HG03060 (cell line): Measurements from ENCODE around the gene COX7A1.
"Not testable (repeated sequence)": the region's sequence is repeated elsewhere in the genome, so short reads cannot be mapped to it uniquely, and the experiment has no call there.

Source experiments
- ATAC-seq: cut with Tn5 transposase; IDR thresholded peaks from one replicate; pipeline ENCODE4 v1.9.1; 2021; ENCODE audit warnings: low read depth, moderate number of reproducible peaks; ENCODE audit not compliant: unreplicated experiment

COX7A1 gene

DNA sequence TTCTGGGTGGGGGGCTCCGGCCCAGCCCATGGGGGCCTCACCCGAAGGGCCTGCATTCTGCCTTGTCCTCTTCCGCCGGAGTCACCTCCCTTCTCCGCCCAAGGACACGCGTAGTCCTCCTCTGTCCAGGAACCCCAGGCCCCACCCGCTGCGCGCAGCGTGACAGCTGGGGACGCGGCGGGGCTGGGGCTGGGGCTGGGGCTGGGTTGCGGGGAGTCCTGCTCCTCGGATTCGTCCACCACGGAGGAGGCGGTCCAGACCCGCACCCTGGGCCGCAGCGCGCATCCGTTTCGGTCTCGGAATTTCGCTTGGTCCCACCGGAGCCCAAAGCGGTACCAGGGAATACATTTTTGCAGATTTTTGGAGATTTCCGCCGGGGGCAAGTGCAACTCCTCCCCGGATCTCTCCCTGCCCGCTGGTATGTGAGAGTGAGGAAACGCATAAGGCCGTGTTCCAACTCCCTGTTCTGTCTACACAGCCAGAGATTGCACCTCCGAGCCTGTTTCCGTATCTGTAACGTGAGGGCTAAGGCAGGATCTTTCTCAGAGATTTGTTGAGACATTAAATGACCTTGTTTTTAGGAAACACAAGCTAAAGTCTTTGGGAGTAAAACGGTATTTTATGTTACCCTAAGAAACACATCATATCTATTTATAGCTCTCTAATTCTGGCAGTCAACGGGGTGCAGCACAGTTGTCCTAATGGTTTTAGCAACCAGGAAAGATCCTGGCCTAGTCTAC, at the start of gene COX7A1:
COX7A1 (minus strand) TSS at position 96 of the 740 bp plus-strand sequence; CDS start at position 56, 40 bp downstream.
- ATAC-seq, result no peak

DNA sequence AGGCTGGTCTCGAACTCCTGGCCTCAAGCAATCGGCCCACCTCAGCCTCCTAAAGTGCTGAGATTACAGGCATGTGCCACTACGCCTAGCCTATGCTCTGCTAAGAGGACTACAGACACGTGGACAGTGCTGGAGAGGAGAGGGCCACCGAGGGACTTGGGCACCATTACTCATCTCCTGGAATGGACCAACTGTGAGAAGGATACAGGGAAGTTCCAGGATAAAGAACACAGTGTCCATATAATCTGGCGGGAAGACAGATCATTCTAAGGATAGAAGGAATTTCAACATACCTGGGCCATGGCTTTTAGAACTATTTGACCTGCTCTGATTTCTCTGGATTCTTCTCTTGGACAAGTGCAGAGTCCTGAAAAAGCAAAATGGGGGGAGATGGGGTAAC, 49.4 kb upstream of the COX7A1 start:
- no peak for ATAC-seq

DNA sequence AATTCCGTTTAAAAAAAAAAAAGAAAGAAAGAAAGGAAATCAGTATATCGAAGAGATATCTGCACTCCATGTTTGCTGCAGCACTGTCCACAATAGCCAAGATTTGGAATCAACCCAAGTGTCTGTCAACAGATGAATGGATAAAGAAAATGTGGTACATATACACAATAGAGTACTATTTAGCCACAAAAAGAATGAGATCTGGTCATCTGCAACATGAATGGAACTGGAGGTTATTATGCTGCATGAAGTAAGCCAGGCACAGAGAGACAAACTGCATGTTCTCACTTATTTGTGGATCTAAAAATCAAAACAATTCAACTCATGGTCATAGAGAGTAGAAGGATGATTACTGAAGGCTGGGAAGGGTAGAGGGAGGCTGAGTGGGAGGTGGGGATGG, 45.9 kb upstream of the COX7A1 start:
- no peak for ATAC-seq

DNA sequence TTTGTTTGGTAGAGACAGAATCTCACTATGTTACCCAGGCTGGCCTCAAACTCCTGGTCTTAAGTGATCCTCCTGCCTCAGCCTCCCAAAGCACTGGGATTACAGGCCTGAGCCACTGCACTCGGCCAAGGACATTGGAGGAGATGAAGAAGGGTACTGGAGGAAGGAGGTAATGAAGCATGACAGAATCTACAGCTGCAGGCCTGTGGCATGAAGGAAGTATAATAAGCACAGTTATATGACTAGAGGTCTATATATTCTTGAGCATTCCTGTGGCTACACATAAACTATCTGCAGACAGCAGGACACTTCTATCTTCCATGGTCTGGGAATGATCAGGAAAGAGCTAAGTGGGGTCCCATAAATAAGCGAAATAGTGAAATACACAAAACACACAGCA, 44.0 kb upstream of the COX7A1 start:
- no peak for ATAC-seq

DNA sequence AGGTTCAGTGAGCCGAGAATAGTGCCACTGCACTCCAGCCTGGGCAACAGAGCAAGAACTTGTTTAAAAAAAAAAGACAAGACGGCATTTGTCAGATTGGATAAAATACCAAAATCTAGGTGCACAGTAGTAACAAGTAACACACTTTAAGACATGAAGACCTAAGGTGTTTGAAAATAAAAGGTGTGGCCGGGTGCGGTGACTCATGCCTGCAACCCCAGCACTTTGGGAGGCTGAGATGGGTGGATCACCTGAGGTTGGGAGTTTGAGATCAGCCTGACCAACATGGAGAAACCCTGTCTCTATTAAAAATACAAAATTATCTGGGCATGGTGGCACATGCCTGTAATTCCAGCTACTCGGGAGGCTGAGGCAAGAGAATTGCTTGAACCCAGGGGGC, 34.5 kb upstream of the COX7A1 start:
- ATAC-seq, result not testable (repeated sequence)

DNA sequence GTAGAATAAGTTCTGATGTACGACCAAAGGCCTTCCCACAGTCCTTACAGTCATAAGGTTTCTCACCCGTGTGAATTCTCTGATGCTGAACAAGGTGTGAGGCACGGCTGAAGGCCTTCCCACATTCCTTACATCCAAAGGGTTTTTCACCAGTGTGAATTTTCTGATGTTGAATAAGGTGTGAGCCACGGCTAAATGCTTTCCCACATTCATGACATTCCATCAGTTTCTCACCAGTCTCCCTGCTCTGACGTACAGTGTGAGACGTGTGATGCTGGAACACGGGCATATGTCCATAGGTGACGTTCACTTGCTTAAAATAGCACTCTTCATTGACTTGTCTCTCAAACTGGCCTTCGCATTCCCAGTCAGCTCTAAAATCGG, 31.0 kb upstream of the COX7A1 start:
- ATAC-seq, result no peak

DNA sequence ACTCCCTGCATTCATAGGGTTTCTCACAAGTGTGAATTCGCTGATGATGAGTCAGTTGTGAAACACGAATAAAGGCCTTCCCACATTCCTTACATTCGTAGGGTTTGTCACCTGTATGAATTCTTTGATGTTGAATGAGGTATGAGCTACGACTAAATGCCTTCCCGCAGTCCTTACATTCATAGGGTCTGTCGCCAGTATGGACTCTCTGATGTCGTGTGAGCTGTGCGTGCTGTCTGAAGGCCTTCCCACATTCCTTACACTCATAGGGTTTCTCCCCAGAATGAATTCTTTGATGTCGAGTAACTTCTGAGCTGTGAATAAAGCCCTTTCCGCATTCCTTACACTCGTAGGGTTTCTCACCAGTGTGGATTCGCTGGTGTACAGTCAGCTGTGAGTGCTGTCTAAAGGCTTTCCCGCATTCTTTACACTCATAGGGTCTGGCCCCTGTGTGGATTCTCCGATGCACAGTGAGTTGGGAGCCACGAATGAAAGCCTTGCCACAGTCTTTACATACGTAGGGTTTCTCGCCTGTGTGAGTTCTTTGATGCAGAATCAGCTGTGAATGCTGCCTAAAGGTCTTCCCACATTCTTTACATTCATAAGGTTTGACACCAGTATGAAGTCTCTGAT, 30.5 kb upstream of the COX7A1 start:
- no peak for ATAC-seq

DNA sequence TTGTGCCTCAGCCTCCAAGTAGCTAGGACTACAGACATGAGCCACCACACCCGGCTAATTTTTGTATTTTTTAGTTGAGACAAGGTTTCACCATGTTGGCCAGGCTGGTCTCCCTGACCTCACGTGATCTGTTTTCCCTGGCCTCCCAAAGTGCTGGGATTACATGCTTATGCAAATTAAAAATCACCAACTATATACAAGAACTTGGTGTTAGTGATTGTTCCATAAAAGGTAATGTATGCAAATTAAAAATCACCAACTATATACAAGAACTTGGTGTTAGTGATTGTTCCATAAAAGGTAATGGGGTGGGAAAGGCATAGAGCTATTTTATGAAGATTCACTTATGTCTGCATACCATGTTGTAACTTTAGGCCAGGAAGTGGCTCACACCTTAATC, 26.8 kb upstream of the COX7A1 start:
- not testable (repeated sequence) for ATAC-seq

DNA sequence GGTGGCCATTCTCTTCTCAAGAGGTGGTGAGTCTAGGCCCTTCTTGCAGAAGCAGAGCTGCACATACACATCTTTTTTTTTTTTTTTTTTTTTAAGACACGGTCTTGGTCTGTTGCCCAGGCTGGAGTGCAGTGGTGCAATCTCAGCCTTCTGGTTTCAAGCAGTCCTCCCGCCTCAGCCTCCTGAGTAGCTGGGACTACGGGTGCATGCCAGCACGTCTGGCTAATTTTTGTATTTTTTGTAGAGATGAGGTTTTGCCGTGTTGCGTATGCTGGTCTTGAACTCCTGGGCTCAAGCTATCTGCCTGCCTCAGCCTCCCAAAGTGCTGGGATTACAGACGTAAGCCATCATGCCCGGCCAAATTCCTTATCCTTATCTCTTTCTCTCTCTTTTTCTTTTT, 21.6 kb upstream of the COX7A1 start:
- ATAC-seq, result not testable (repeated sequence)

DNA sequence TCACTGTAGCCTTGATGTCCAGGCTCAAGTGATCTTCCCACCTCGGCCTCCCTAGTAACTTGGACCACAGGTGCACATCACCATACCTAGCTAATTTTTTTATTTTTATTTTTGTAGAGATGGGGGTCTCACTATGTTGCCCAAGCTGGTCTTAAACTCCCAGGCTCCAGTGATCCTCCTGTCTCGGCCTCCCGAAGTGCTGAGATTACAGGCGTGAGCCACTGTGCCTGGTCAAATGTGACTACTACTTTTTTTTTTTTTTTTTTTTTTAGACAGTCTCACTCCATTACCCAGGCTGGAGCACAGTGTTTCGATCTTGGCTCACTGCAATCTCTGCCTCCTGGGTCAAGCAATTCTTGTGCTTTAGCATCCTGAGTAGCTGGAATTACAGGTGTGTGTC, 20.6 kb upstream of the COX7A1 start:
- no peak for ATAC-seq

DNA sequence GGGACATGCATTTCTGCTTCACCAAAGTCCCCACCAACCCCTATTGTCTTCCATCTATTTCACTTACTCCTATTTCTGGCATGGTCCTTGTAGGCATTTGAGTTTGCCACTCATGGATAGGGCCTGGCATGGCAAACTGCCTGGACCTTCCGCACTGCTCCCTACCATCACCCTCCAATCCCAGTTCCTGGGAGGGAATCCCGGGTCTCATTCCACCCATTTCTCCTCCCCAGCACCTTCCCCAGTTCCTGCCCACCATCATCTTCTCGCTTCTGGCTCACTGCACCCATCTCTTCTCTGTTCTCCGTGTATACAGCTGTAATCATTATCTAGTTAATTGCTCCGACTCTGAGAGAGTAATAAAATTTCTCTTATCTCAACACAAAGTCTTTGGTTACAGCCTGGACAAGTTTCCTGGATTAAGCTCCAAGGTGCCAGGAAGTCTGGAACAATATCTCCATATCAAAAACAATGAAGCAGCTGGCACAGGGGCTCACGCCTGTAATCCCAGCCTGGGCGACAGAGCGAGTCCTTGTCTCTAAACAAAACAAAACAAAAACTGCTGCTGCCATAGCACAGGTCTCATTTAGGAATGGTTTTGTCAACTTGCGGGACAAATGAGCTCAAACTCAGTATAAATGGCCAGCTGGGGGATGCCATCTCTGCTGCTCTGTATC, 17.0 kb upstream of the COX7A1 start:
- ATAC-seq, result no peak

DNA sequence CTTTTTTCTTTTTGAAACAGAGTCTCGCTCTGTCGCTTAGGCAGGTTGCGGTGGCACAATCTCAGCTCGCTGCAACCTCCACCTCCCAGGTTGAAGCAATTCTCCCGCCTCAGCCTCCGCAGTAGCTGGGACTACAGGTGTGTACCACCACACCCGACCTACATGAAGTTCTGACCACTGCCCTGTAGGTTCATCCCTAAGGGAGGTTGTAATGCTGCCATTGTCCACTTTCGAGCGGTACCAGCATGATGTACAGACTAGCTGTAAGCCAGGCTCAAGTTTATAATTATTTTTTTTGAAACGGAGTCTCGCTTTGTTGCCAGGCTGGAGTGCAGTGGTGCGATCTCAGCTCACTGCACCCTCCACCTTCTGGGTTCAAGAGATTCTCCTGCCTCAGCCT, 11.6 kb upstream of the COX7A1 start:
- ATAC-seq, result no peak

DNA sequence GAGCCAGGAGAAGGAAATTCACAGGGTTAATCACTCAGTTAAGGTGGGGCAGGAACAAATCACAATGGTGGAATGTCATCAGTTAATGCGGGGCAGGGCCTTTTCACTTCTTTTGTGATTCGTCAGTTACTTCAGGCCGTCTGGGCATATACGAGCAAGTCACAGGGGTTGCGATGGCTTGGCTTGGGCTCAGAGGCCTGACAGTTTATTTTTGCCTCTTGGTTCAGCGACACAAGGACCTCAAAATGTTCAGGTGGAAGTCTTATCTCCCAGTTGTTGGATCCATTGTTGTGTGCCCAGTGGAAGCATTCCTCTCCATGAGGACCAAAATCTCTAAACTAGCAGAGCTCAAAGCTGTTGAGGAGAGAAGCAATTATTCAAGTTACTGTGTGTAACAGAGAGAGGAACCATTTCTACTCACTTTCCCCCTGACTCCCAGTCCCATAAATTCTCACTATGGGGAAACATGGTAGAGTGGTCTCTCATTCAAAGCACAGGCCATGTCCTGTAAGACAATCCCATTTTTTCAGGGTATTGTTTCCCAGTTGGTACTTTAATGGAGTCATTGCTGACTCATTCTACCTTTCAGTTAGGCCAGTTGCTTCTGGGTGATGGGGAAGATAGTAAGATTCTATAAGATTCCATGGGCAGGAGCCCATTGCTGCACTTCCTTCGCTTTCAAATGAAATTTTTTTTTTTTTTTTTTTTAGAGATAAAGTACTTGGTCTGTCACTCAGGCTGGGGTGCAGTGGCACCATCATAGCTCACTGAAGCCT, 8.8 kb upstream of the COX7A1 start:
- no peak for ATAC-seq

DNA sequence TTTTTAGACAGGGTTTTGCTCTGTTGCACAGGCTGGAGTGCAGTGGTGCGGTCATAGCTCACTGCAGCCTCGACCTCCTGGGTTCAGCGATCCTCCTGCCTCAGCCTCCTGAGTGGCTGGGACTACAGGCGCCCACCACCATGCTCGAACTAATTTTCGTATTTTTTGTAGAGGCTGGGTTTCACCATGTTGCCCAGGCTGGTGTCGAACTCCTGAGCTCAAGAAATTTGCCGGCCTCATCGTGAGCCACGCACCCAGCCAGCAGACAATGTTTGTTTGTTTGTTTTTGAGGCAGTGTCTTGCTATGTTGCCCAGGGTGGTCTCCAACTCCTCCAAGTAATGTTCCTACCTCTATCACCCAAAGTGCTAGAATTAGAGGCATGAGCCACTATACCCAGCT, 879 bp upstream of the COX7A1 start:
- ATAC-seq, result no peak

DNA sequence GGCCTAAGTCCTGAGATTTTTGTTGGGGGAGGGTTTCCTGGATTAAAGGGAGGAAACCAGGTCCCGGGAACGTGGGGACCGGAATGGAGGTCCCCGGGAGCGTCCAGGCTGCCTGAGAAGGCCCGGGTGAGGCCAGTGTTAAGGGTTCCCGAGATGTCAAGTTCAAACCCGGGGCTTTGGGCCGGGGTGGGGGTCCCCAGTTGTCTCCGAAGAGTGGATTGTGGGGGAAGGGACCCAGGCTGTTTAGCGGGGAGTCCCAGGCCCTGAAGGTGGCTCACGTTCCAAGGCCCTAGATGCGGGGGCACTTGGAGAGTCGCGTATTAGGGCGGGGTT, 262 bp downstream of the COX7A1 start:
- no peak for ATAC-seq

DNA sequence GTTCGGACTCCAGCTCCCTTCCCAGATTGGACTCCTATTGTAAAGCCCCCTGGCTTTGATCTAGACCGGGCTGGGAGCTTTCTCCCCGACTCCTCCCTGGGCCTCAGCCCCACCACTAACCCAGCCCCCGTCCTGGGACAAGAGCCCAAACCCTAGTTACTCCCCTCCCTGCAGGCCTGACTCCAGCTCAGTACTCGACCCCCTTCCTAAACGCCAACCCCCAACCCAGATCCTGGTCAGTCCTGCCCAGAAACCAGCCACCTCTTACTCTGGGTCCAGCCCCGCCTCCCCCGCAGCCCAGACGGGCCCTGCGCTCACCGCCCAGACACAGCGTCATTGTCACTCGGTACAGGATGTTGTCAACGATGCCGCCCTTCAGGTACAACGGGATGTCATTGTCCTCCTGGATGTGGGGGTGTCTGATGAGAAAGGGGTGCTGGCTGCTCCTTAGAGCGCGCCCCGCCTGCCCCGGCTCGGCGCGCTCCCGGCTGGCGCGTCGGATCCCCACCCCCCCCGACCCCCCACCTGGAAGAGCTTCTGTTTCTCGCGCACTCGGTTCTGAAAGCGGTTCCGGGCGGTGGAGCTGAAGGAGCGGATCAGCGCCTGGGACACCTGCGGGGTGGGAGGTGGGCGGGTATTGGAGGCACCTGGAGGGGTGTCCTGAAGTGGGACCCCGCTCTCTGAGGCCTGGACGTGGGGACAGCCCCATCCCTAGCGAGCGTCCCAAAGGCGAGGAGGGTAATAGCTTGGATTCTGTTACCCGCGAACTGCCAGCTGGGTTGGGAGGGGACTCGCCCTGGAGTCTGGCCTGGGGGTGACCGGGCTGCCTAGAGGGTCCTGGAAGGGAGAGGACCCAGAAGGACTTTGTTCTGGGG, 866 bp downstream of the COX7A1 start:
- ATAC-seq, result no peak

DNA sequence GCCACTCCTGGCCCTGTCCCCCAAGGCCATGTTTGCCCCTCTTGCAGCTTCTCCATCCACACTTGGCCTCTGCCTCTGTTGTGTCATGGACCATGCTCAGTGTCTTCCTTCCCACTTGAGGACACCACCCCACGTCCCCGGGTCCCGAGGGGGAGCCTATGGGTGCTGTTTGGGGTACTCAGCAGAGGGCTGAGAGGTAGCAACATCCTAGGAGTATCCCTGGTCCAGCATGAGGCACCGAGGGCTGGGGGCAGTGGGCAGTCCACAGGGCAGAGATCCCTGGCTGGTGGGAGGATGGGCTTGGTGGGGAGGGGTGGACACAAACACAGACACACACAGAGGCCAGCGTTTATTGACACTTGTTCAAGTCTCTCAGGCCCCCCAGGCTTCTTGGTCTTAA, 1.7 kb downstream of the COX7A1 start:
- ATAC-seq, result no peak

DNA sequence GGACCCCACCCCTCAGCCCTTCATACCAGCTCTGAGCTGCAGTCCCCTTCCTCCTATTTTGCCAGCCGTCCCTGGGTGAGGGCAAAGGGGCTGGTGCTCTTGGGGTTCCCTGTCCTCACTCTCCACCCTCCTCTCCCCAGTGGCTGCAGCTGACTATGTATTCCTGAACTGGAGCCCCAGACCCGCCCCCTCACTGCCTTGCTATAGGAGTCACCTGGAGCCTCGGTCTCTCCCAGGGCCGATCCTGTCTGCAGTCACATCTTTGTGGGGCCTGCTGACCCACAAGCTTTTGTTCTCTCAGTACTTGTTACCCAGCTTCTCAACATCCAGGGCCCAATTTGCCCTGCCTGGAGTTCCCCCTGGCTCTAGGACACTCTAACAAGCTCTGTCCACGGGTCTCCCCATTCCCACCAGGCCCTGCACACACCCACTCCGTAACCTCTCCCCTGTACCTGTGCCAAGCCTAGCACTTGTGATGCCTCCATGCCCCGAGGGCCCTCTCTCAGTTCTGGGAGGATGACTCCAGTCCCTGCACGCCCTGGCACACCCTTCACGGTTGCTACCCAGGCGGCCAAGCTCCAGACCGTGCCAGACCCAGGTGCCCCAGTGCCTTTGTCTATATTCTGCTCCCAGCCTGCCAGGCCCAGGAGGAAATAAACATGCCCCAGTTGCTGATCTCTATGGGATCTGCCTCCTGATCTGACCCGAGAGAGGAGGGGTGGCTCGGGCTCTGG, 2.4 kb downstream of the COX7A1 start:
- ATAC-seq, result no peak

DNA sequence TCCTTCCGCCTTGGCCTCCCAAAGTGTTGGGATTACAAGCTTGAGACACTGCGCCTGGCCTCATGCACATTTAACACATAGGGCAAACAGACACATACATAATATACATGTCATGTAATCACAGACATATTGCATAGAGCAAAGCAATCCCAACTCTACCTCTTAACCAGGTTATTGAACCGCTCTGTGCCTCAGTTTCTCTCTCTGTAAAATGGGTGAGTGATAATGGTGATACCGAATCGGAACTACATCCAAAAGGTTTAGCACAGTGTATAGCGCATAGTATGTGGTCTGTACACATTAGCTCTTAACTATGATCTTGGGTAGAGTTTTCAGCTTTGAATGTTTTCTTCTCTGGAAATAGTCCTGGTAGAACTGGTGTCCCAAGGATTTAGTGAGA, 7.6 kb downstream of the COX7A1 start:
- no peak for ATAC-seq

DNA sequence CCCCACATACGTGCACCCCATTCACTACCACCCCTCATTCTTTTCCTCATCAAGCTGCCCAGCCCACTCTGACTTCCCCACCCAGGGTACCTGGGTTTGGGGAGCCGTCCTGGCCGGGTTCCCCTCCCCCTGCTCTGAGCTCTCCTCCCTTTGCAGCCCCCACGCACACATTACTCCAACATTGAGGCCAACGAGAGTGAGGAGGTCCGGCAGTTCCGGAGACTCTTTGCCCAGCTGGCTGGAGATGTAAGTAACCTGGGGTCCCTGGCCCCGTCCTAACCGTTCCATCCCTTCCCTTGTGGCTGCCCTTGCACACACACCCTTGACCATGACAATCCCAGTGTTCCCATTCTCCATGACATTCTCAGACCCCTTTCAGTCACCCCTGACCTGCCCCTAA, 9.8 kb downstream of the COX7A1 start:
- ATAC-seq, result no peak
